Posterior vena cava (tissue), 2 donors: ENCODE results near the gene ACVR1. TPM values are rescaled to one million over a fixed set of nuclear protein-coding genes. Genes with fewer than 3 reads are reported as not detected.

Experiments
- DNase-seq: peaks from one replicate; pipeline ENCODE4 v3.0.0-alpha.2; 2020; ENCODE audit warnings: low spot score
- intact Hi-C, 2 donors: fragments of 100-400 bp; cut with DNase I; formaldehyde crosslinking; loops; one replicate each; pipeline versions ENCODE4 v1.14.1 to v1.14.2; 2022 to 2023
- long read RNA-seq, 2 donors: library from polyadenylated mRNA; unstranded; transcript quantifications; one replicate each; pipeline ENCODE4 v2.0.0, GENCODE V29; 2020 to 2021
- total RNA-seq, 2 donors: library from RNA; stranded (reverse); fragmentation: NEBNext Ultra II Directional; extraction: Animal tissue kit (Norgen Biotek cat#: 25700); gene quantifications; one replicate each; pipeline ENCODE4 v1.2.1, GENCODE V29; 2021
- donor health status: DM: yes; HTN: yes; CAD: no.
- donor health status: DM: yes; HTN: yes; CAD: no.

ACVR1 gene
- total RNA-seq, result 10 to 100 TPM; 67.4 to 70.3 TPM
- long read RNA-seq, donor 1, transcript ACVR1-207 (11 exons, 2,861 nt), result major isoform, 19 of 39 reads
- long read RNA-seq, donor 1, partial matches to known transcripts, result 6 of 39 reads
- long read RNA-seq, donor 1, other reads (novel, unspliced or antisense), result 14 of 39 reads
- long read RNA-seq, donor 2, transcript ACVR1-207 (11 exons, 2,861 nt), result major isoform, 10 of 28 reads
- long read RNA-seq, donor 2, partial matches to known transcripts, result 11 of 28 reads
- long read RNA-seq, donor 2, other reads (novel, unspliced or antisense), result 7 of 28 reads

DNA sequence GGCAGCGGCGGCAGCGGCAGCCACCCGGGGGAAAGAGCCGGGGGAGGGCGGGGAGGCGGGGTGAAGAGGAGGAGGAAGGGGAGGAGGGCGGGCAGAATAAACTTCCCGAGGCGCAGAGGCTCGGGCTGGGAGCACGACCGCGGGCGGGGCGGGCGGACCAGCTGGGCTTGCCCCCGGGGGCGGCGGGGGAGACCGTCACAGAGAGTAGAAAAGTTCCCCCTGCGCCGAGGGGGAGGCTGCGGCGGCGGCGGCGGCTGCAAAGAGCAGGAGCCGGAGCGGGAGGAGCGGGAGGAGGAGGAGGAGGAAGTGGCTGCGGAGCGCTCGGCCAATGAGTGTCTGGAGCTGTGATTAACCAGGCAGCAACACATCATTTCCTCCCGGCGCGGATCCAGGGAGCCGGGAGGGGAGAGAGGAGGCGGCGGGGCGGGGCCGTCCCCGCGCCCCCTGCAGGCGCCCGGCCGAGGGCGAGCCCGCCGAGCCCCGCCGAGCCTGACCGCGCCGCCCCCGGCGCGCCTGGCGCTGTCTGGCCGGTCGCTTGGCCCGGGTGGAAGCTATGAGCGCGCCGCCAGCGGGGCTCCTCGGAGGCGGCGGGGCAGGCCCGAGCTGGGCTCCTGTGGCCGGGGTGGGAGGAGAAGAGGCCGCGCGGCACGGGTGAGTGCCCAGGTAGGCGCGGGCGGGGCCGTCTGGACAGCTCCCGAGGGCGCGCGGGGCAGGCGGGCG is at the start of gene ACVR1:
ACVR1 (minus strand) TSS at position 265 of the 720 bp plus-strand sequence. CDS start 76,837 bp downstream, outside the sequence.
- intact Hi-C loops, result loop anchor here (5.0 to 10.0 kb wide), 4 partner anchors 61 to 129 kb away; no protein-coding TSS in a partner anchor
- DNase-seq, result peak; percentile 99

DNA sequence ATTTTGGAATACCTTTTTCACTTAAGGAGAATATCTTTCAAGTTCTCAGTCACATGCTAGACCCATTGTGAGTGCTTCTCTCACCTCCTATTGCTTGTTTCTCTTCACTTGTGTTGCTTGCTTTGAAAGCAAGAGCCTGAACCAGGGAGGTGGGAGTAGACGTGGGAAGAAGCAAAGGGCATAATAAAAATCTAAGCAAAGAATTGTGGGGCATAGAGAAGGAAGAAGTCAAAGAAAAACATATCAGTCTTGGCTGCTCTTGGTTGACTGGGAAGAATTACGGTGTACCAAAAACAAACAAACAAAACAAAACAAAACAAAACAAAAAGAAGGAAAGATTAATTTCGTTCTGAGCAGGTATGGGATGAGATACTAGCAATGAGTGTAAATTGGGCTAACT is 48.9 kb upstream of the ACVR1 start:
- DNase-seq, result no peak
- intact Hi-C loops, result no loop called here

- intact Hi-C loops, result no loop called here
- no peak for DNase-seq
Observed at GRCh38 chr2:157923598-157924217, 47.6 kb upstream of the ACVR1 start.

- intact Hi-C loops, result no loop called here
- no peak for DNase-seq
Observed at GRCh38 chr2:157922815-157923214, 46.7 kb upstream of the ACVR1 start.

DNA sequence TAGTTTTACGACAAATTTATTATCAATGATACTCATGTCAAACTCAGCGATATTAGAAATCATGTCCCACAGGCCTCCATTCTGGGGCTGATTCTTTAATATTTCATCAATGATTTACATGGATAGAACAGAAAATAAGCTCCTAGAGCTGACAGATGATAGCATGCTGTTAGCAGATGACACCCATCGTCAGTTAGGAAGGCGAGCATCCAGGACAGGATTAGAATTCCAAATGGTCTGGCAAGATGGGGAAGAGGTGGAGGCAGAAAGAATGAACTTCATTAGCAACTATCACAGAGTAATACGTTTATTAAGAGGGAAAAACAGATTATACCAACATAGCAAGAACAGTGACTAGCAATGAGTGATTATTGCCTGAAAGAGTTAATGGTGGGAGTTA is 46.2 kb upstream of the ACVR1 start:
- DNase-seq, result no peak
- intact Hi-C loops, result no loop called here

DNA sequence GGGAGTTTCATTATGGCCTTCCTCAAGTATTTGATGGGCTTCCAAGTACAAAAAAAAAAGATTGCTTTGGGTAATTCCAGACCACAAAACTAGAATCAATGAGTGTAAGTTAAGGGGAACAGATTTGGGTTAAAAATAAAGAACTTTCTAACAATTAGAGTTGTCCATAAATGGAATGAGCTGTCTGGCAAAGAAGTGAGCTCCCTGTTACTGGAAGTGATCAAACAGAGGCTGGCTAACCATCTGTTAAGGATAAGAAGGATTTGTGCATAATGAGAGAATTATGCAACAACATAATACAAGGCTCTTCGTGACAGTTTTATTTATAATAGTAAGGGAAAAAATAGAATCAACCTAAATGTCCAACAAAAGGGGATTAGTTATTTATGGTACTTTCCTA is 44.6 kb upstream of the ACVR1 start:
- intact Hi-C loops, result no loop called here
- DNase-seq, result no peak

DNA sequence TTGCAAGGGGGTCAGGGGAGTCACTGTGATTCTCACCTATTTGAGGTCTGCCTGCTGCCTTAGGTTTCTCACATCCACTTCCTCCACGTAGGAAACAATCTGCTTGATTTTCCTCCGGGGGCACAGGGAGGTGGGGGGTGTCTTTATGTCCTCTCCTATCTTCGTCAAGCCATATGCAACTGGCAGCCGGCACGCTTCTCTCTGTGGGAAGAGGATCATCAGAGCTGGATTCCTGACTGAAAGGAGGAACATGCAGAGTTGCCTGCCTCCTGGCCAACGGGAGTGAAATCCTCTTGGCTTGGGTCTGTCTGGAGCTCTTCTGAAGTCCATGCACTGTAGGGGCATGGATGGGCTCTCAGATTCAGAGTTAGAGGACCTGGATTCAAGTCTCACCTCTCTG is 43.1 kb upstream of the ACVR1 start:
- intact Hi-C loops, result no loop called here
- no peak for DNase-seq

DNA sequence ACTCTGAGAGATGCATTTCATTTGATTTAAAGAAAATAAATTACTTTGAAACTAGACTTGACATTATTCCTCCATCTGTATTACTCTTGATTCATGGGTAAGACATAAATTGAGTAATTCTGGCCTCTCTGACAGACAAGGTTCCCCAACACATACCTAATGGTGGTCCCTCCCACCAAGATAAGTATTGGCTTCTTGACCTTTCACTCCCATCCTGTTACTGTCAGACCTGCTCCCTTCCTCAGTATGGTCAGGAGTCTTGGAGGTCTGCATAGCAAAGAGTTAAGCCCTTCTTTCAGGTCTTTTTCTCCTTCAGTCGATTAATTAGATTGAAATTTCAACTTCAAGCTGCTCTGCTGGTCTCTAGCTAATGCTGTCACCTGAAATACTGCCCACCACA is 42.2 kb upstream of the ACVR1 start:
- intact Hi-C loops, result no loop called here
- no peak for DNase-seq

GRCh38 chr2:157911750-157912149 is 35.6 kb upstream of the ACVR1 start:
- intact Hi-C loops, result no loop called here

GRCh38 chr2:157911246-157911645 is 35.1 kb upstream of the ACVR1 start:
- no peak for DNase-seq
- intact Hi-C loops, result no loop called here

More at GRCh38 chr2:157911750-157912149, 35.6 kb upstream of the ACVR1 start:
- DNase-seq, result no peak

- intact Hi-C loops, result no loop called here
- DNase-seq, result no peak
Observed at GRCh38 chr2:157905092-157905491, 29.0 kb upstream of the ACVR1 start.

DNA sequence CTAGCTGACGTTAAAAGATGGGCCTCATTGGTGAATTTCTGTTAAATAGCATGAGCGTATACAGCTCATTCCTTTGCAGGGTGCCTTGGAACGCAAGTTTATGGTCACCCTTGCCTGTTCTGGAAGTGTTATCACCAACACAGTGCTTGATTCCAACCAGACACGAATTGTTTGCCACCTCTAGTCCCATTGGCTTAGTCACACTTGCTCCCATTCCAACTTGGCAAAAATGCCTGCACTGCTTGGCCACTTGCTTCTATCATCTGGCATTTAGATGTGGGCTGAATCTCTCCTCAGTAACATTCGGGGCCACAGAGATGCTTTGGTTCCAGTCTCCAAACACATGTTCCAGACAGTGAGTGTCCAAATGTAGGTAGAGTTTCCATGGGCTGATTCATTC is 27.5 kb upstream of the ACVR1 start:
- DNase-seq, result no peak
- intact Hi-C loops, result no loop called here

DNA sequence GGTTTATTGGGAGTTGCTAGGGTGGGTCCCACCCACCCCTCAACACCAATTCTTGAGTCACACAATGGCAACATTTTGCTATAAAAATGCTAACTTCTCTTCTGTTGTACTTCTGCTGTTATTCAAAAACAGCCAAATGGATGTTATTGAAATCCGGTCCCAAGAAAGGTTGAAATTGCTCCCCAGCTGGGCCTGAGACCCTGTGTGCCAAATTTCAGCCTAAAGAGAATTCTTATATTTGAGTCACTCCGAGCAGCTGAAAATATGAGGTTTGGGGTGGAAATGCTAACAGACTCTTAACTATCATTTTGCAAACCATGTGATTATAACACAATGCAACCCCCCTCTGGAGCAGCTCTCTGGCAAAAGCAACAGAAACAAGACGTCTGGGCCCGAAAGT is 27.0 kb upstream of the ACVR1 start:
- intact Hi-C loops, result no loop called here
- DNase-seq, result no peak

GRCh38 chr2:157902692-157903091 is 26.6 kb upstream of the ACVR1 start:
- intact Hi-C loops, result no loop called here
- no peak for DNase-seq

DNA sequence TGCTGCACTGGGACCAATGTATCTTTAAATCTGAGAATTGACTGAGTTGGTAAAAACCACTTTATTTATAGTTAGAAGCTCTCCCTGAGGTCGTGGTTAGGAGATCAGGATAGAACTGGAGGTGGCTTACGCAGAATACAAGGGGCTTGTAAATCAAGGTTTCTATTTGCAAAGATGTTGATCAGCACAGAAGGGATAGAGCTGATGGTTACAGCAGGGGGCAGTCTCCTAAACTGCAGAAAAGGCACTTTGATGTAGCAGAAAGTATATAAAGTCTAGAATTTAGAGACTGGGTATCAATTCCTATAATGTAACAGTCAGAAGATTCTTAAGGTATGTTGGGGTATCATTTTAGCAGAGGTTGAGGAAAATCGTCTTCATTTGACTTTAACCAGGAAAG is 25.2 kb upstream of the ACVR1 start:
- DNase-seq, result no peak
- intact Hi-C loops, result no loop called here

DNA sequence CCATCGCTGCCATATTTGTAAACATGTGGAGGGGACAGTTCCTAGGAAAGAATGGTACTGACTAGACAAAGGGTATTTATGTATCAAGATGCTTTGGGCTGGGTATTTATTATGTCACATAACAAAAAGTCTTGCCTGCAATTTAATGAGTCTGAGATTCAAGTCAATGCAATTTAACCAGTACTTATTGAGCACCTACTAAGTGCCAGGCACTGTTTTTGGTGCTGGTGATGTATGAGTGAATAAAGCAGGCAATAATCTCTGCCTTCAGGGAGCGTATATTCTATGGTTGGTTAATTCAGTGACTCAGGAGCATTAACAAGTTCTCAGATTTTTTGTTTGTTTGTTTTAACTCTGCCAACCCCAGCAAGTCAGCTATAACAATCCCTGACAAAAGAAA is 24.6 kb upstream of the ACVR1 start:
- no peak for DNase-seq
- intact Hi-C loops, result no loop called here

DNA sequence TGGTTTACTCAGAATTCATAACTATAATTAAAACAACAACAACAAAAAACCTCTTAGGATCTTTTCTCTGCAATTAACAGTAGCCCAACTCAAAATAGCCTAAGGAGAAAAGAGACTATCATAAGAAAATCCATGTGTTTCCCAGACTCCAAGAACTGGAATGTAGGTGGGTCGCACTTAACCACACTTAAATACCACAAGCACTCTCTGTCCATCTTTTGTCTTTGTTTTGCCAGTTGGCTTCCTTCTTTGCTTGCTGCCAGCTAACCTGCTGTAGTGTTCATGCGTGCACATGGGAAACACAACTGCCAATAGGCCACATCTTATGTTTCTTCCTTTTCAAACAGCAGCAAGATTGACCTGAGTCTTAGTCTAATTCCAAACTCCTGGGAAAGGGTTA is 24.1 kb upstream of the ACVR1 start:
- no peak for DNase-seq
- intact Hi-C loops, result no loop called here

- intact Hi-C loops, result no loop called here
- DNase-seq, result no peak
Observed at GRCh38 chr2:157899125-157899839, 23.2 kb upstream of the ACVR1 start.

DNA sequence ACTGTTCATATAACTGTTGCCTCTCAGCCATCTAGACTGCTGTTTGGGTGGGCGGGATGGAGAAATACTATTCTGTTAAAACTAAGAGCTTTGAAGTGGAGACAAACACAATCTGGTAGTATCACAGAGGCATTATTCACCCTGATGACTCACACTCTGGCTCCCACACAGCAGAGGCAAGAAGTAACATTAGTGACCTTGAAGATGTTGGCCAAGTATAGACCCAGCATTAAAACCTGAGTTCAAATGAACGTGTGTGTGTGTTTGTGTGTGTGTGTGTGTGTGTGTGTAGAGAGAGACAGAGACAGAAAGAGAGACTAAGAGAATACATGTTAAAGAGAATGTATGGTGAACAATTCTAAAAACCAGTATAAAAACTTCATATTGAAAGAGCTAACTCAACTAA is 22.5 kb upstream of the ACVR1 start:
- DNase-seq, result no peak
- intact Hi-C loops, result no loop called here
